Endothelial cell of umbilical vein (primary cell): ENCODE measurements around the gene CARD10. TPM values are rescaled to one million over a fixed set of nuclear protein-coding genes. Genes with fewer than 3 reads are reported as not detected.

Experiments
- BruUV-seq: library from RNA; stranded (reverse); fragments of 400-500 nt; replicated peaks from 2 replicates; lab custom pipeline; 2021; lab: Mats Ljungman, UMichigan
- CTCF ChIA-PET: fragments of 300-600, 350-600 bp; sonication (Branson Sonifier 250); formaldehyde crosslinking; loops from one replicate; lab custom pipeline; 2021; ENCODE audit warnings: antibody characterized with exemption, inconsistent platforms; lab: Charles Lee
- POLR2A ChIA-PET: fragments of 300-600, 350-600 bp; sonication (Branson Sonifier 250); formaldehyde crosslinking; loops from one replicate; lab custom pipeline; 2021; ENCODE audit warnings: antibody characterized with exemption, inconsistent platforms; lab: Charles Lee
- DNase-seq: peaks from one replicate; pipeline ENCODE4 v3.0.0-alpha.2; 2011; ENCODE audit warnings: low read depth, low spot score
- FAIRE-seq: peaks from 2 replicates; lab custom pipeline; 2011; peaks lifted over from hg19 to GRCh38; lab: Jason Lieb, UNC
- H2AFZ ChIP-seq: 2 replicates; pipeline ENCODE4 v1.6.0; 2012; ENCODE audit warnings: low read depth, low read length, control low read depth, inconsistent platforms
- H3K27ac ChIP-seq: 2 replicates; pipeline ENCODE4 v1.5.1; 2011; ENCODE audit warnings: low read depth, mild to moderate bottlenecking, control low read depth, low read length, moderate library complexity; ENCODE audit not compliant: insufficient read depth
- H3K27me3 ChIP-seq, 2 experiments: 2 replicates each; pipeline versions ENCODE4 v1.6.0 to v1.6.1; 2011; ENCODE audit warnings: low read length in 2 of 2, mixed read lengths in 1 of 2; ENCODE audit not compliant: control insufficient read depth in 2 of 2, insufficient read depth in 2 of 2
- H3K36me3 ChIP-seq, 2 experiments: 2 replicates in 1 of 2; 3 replicates in 1 of 2; pipeline ENCODE4 v1.5.1; 2011; ENCODE audit warnings: low read length in 2 of 2, mild to moderate bottlenecking in 1 of 2, moderate library complexity in 1 of 2; ENCODE audit not compliant: control insufficient read depth in 2 of 2, insufficient read depth in 2 of 2; ENCODE audit errors: extremely low read depth in 1 of 2
- H3K4me1 ChIP-seq: 3 replicates; pipeline ENCODE4 v1.5.1; 2011; ENCODE audit warnings: mild to moderate bottlenecking, low read length; ENCODE audit not compliant: control insufficient read depth, insufficient read depth; ENCODE audit errors: extremely low read depth
- H3K4me2 ChIP-seq: 2 replicates; pipeline ENCODE4 v1.6.1; 2011; ENCODE audit warnings: low read length, control low read depth, mixed read lengths; ENCODE audit not compliant: insufficient read depth
- H3K4me3 ChIP-seq, 3 experiments: fragments of 200-600 bp in 1 of 3; sonication (generic), shearing (Covaris generic) in 1 of 3; replicated peaks in 1 of 3; 2 replicates each; pipeline ENCODE4 v1.5.1; 2011 to 2016; ENCODE audit warnings: control low read depth in 3 of 3, low read length in 3 of 3, mild to moderate bottlenecking in 2 of 3, inconsistent platforms in 1 of 3, low read depth in 1 of 3, moderate library complexity in 1 of 3; ENCODE audit not compliant: insufficient read depth in 1 of 3
- H3K79me2 ChIP-seq: 2 replicates; pipeline ENCODE4 v1.6.0; 2012; ENCODE audit warnings: low read length, inconsistent platforms; ENCODE audit not compliant: control insufficient read depth, insufficient read depth
- H3K9ac ChIP-seq: replicated peaks from 2 replicates; pipeline ENCODE3; 2011; ENCODE audit warnings: low read length, control low read depth; ENCODE audit not compliant: insufficient read depth; ENCODE audit errors: extremely low read depth
- H3K9me1 ChIP-seq: replicated peaks from 3 replicates; pipeline ENCODE4 v1.6.0; 2011; ENCODE audit warnings: mild to moderate bottlenecking, low read length; ENCODE audit not compliant: control insufficient read depth, insufficient read depth; ENCODE audit errors: extremely low read depth
- H3K9me3 ChIP-seq: replicated peaks from 2 replicates; pipeline ENCODE4 v1.5.1; 2012; ENCODE audit warnings: low read length, inconsistent platforms; ENCODE audit not compliant: control insufficient read depth, insufficient read depth
- H4K20me1 ChIP-seq: replicated peaks from 2 replicates; pipeline ENCODE3; 2011; ENCODE audit warnings: mild to moderate bottlenecking, low read length; ENCODE audit not compliant: control insufficient read depth, insufficient read depth; ENCODE audit errors: extremely low read depth
- CTCF ChIP-seq, 2 donors: IDR thresholded peaks; 1 replicate in 1 of 2; 2 replicates in 1 of 2; pipeline ENCODE4 v1.5.1; 2011; ENCODE audit warnings: low read length in 2 of 2, mild to moderate bottlenecking in 2 of 2, moderate library complexity in 2 of 2, control low read depth in 1 of 2, inconsistent platforms in 1 of 2, low read depth in 1 of 2; ENCODE audit not compliant: insufficient read depth in 1 of 2; ENCODE audit errors: extremely low read depth in 1 of 2
- EZH2 ChIP-seq: IDR thresholded peaks from 2 replicates; pipeline ENCODE4 v1.6.1; 2012; ENCODE audit warnings: borderline replicate concordance, low read depth, mild to moderate bottlenecking, moderate library complexity, low read length, inconsistent platforms; ENCODE audit not compliant: severe bottlenecking
- FOS ChIP-seq: IDR thresholded peaks from 2 replicates; pipeline ENCODE4 v1.6.1; 2011; ENCODE audit warnings: mild to moderate bottlenecking, low read length, moderate library complexity, borderline replicate concordance; ENCODE audit not compliant: insufficient read depth
- GATA2 ChIP-seq: IDR thresholded peaks from 2 replicates; pipeline ENCODE4 v1.7.0; 2011; ENCODE audit warnings: low read depth, mild to moderate bottlenecking, moderate library complexity, mixed read lengths, low read length; ENCODE audit not compliant: insufficient read length, insufficient read depth
- JUN ChIP-seq: IDR thresholded peaks from 2 replicates; pipeline ENCODE4 v1.6.1; 2011; ENCODE audit warnings: borderline replicate concordance, low read depth; ENCODE audit not compliant: insufficient read length, insufficient read depth
- MYC ChIP-seq: IDR thresholded peaks from one replicate; pipeline ENCODE4 v1.6.1; 2011; ENCODE audit warnings: mild to moderate bottlenecking, low read depth, low read length
- POLR2A ChIP-seq: IDR thresholded peaks from 2 replicates; pipeline ENCODE4 v1.6.1; 2012; ENCODE audit warnings: low read depth, mild to moderate bottlenecking, control low read depth, low read length
- POLR2AphosphoS5 ChIP-seq: IDR thresholded peaks from 2 replicates; pipeline ENCODE4 v1.6.1; 2012; ENCODE audit warnings: low read depth, mild to moderate bottlenecking, control low read depth, low read length, moderate library complexity; ENCODE audit not compliant: insufficient read depth
- dilution Hi-C: fragments of 300-500 bp; cut with MboI; formaldehyde crosslinking; loops from one replicate; pipeline ENCODE4 v1.15.0; 2019; ENCODE audit warnings: low sequenced_read_pairs; ENCODE audit not compliant: extremely low pct_ligation_motif_present
- intact Hi-C: fragments of 100-400 bp; cut with micrococcal nuclease; formaldehyde crosslinking; loops from one replicate; pipeline ENCODE4 v1.10.0; 2022
- polyA plus RNA-seq, 4 experiments: library from polyadenylated mRNA; depleted of rRNA in 3 of 4; stranded (reverse) in 3 of 4; unstranded in 1 of 4; fragments of >200 nt; gene quantifications; 2 replicates each; pipeline versions ENCODE4 v1.2.1 to v1.2.3, GENCODE V29; 2011 to 2012; ENCODE audit warnings: missing spikeins in 1 of 4
- total RNA-seq: library from RNA; stranded (reverse); gene quantifications from 2 replicates; pipeline ENCODE4 v1.2.3, GENCODE V29; 2021
- TF ChIP-seq, protein P1 (sequence below): IDR thresholded peaks from 2 replicates; pipeline ENCODE4 v1.6.1; 2011; ENCODE audit not compliant: insufficient read depth, insufficient read length

The CARD10 gene
- total and polyA plus RNA-seq, 2 donors (not counting 3 experiments of a cell fraction or from before 2014, with no cell fraction given) = 36.1 to 39.5 TPM

DNA sequence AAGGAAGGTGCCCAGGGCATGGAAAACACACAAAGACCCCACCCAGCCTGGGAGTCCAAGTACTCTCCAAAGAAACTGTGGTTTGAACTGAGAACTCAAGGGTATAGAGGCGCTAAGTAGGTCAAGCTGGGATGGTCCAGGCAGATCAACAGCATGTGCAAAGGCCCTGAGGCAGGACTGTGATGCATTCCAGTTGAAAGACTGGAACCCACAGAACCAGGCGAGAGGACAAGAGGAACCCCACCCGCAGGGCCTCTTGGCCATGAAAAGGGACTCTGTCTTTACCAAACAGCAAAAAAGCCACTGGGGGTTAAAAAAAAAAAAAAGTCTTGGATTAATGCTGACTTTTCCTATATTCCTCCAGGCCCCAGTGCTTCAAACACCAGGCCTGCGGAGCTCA is 14.3 kb downstream of the CARD10 start:
- Histone ChIP-seq H3K9ac (no peak overlapping the region), H4K20me1 (no peaks in the 10 kb centered on the region), H3K79me2 (no peaks in the 10 kb centered on the region), H3K9me3 (no peaks in the 10 kb centered on the region), H3K4me3 (no peak overlapping the region), H3K36me3 (peaks cover 2 to 29% of the 10 kb centered on the region in 2 experiments), H3K27me3 (no peaks in the 10 kb centered on the region), H3K9me1 (no peaks in the 10 kb centered on the region), H2AFZ (no peak overlapping the region), H3K4me2 (no peak overlapping the region), H3K4me1 (peaks cover 45% of the 10 kb centered on the region), H3K27ac (no peak overlapping the region)
- no peak for DNase-seq
- ChIA-PET POLR2A (no interaction called here), CTCF (interaction anchor here (1.3 kb wide), 1 partner anchor 22 kb away, joined by 3 read pairs; no protein-coding TSS in a partner anchor)
- dilution Hi-C loops = no loop called here
- BruUV-seq = no TSS peak
- TF ChIP-seq POLR2AphosphoS5 (no peak), CTCF (IDR thresholded peaks at IDR 0.05; ENCODE audit: extremely low read depth in 1 of 2, insufficient read depth in 1 of 2, low read depth in 1 of 2, low read length in 2 of 2) (no peak), FOS (no peak), EZH2 (no peak)
- intact Hi-C loops = no loop called here
- no peak for FAIRE-seq

GRCh38 chr22:37503850-37504249 is 15.4 kb downstream of the CARD10 start:
- Histone ChIP-seq H3K4me1 (peaks cover 45% of the 10 kb centered on the region), H3K9ac (no peak overlapping the region), H2AFZ (no peak overlapping the region), H3K9me1 (no peaks in the 10 kb centered on the region), H3K36me3 (peaks cover 2 to 31% of the 10 kb centered on the region in 2 experiments), H3K4me3 (no peak overlapping the region), H3K27ac (no peak overlapping the region), H3K4me2 (no peak overlapping the region), H4K20me1 (no peaks in the 10 kb centered on the region), H3K9me3 (no peaks in the 10 kb centered on the region), H3K79me2 (no peaks in the 10 kb centered on the region), H3K27me3 (no peaks in the 10 kb centered on the region)
- intact Hi-C loops (no loop called here), dilution Hi-C loops (no loop called here)
- TF ChIP-seq MYC (no peak), CTCF (IDR thresholded peaks at IDR 0.05; ENCODE audit: extremely low read depth in 1 of 2, insufficient read depth in 1 of 2, low read depth in 1 of 2, low read length in 2 of 2) (no peak), POLR2AphosphoS5 (no peak), EZH2 (no peak), JUN (peak; percentile 8), GATA2 (peak; percentile 75), FOS (no peak), POLR2A (no peak)
- TF ChIP-seq, protein P1, sequence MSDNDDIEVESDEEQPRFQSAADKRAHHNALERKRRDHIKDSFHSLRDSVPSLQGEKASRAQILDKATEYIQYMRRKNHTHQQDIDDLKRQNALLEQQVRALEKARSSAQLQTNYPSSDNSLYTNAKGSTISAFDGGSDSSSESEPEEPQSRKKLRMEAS = no peak
- POLR2A ChIA-PET = no interaction called here
- BruUV-seq = no TSS peak
- CTCF ChIA-PET = interaction anchor here (1.0 to 1.2 kb wide), 2 partner anchors 9 to 32 kb away, joined by 3 to 8 read pairs; no protein-coding TSS in a partner anchor
- peak; percentile 44 for DNase-seq
- peak; percentile 86 for FAIRE-seq
